GM12878 (cell line): Measurements from ENCODE around the gene ARHGAP30. TPM values are rescaled to one million over a fixed set of nuclear protein-coding genes. Genes with fewer than 3 reads are reported as not detected.

Source experiments
- ATAC-seq: fragments of 200-7000 bp; cut with Tn5 transposase; 3 replicates; pipeline ENCODE4 v1.9.1; 2020; ENCODE audit warnings: mild to moderate bottlenecking, moderate library complexity
- BruUV-seq: library from RNA; stranded (reverse); fragments of 400-500 nt; replicated peaks from 2 replicates; lab custom pipeline; 2021; lab: Mats Ljungman, UMichigan
- CTCF ChIA-PET: fragments of 300-600 bp; sonication (Branson Sonifier 250); formaldehyde crosslinking; extraction: SDS; loops from one replicate; lab custom pipeline; 2021; ENCODE audit warnings: inconsistent platforms; lab: Yijun Ruan, JAX
- POLR2A ChIA-PET: fragments of 350-600 bp; formaldehyde crosslinking; extraction: SDS; loops from one replicate; lab custom pipeline; 2021; ENCODE audit warnings: inconsistent platforms; lab: Charles Lee
- RAD21 ChIA-PET: fragments of 300-600 bp; sonication (Branson Sonifier 250); formaldehyde crosslinking; loops from one replicate; lab custom pipeline; 2023; ENCODE audit warnings: antibody characterized with exemption; ENCODE audit not compliant: unreplicated experiment; lab: Charles Lee
- SMC1A ChIA-PET: fragments of 300-600 bp; sonication (Branson Sonifier 250); formaldehyde crosslinking; loops from one replicate; lab custom pipeline; 2023; ENCODE audit not compliant: unreplicated experiment, uncharacterized antibody; lab: Charles Lee
- DNase-seq: peaks from one replicate; pipeline ENCODE4 v3.0.0-alpha.2; 2011; ENCODE audit warnings: low read depth, low spot score
- FAIRE-seq: peaks from 3 replicates; lab custom pipeline; 2011; peaks lifted over from hg19 to GRCh38; lab: Jason Lieb, UNC
- H2AFZ ChIP-seq: 2 replicates; pipeline ENCODE4 v1.6.0; 2011; ENCODE audit warnings: low read depth, low read length, control low read depth; ENCODE audit not compliant: control insufficient read depth
- H3K27ac ChIP-seq: 2 replicates; pipeline ENCODE4 v1.5.1; 2011; ENCODE audit warnings: control low read depth; ENCODE audit not compliant: control insufficient read depth, insufficient read depth
- H3K27me3 ChIP-seq, 2 experiments: replicated peaks in 1 of 2; 2 replicates each; pipeline versions ENCODE4 v1.6.0 to v1.6.1; 2011; ENCODE audit warnings: low read length in 1 of 2; ENCODE audit not compliant: control insufficient read depth in 2 of 2, insufficient read depth in 2 of 2
- H3K36me3 ChIP-seq, 2 experiments: 2 replicates each; pipeline ENCODE4 v1.5.1; 2011; ENCODE audit warnings: low read length in 1 of 2; ENCODE audit not compliant: control insufficient read depth in 2 of 2, insufficient read depth in 2 of 2
- H3K4me1 ChIP-seq: 2 replicates; pipeline ENCODE4 v1.6.1; 2011; ENCODE audit warnings: mild to moderate bottlenecking, low read length, moderate library complexity, mixed read lengths; ENCODE audit not compliant: control insufficient read depth, insufficient read depth
- H3K4me2 ChIP-seq: 2 replicates; pipeline ENCODE4 v1.6.0; 2011; ENCODE audit warnings: control low read depth; ENCODE audit not compliant: control insufficient read depth, insufficient read depth
- H3K4me3 ChIP-seq: fragments of 200-600 bp; sonication (generic); 2 replicates; pipeline ENCODE4 v1.5.1; 2016
- H3K79me2 ChIP-seq: 2 replicates; pipeline ENCODE4 v1.6.0; 2011; ENCODE audit warnings: low read length; ENCODE audit not compliant: control insufficient read depth, insufficient read depth
- H3K9ac ChIP-seq: 2 replicates; pipeline ENCODE4 v1.8.0; 2011; ENCODE audit warnings: low read length, control low read depth, mixed read lengths; ENCODE audit not compliant: control insufficient read depth, insufficient read depth
- H3K9me3 ChIP-seq: replicated peaks from 3 replicates; pipeline ENCODE4 v1.5.1; 2011; ENCODE audit warnings: mild to moderate bottlenecking, low read length; ENCODE audit not compliant: control insufficient read depth, insufficient read depth
- H4K20me1 ChIP-seq: 2 replicates; pipeline ENCODE4 v1.6.0; 2011; ENCODE audit not compliant: control insufficient read depth, insufficient read depth
- CHD2 ChIP-seq: IDR thresholded peaks from 2 replicates; pipeline ENCODE4 v1.6.1; 2011; ENCODE audit warnings: low read depth, low read length, improper control_type of control experiment, borderline replicate concordance
- HCFC1 ChIP-seq: fragments of 150-350 bp; IDR thresholded peaks from 2 replicates; pipeline ENCODE4 v1.6.1; 2014; ENCODE audit warnings: low read length
- LARP7 ChIP-seq: fragments of 450-650 bp; IDR thresholded peaks from 2 replicates; pipeline ENCODE4 v1.6.1; 2017; ENCODE audit warnings: mild to moderate bottlenecking
- RELA ChIP-seq: fragments of 450-650 bp; IDR thresholded peaks from 2 replicates; pipeline ENCODE4 v1.8.0; 2014; ENCODE audit warnings: borderline replicate concordance; ENCODE audit not compliant: partially characterized antibody
- TAF1 ChIP-seq: IDR thresholded peaks from 2 replicates; pipeline ENCODE4 v1.6.1; 2011; ENCODE audit warnings: mild to moderate bottlenecking, low read depth, low read length, borderline replicate concordance
- TBL1XR1 ChIP-seq: IDR thresholded peaks from 2 replicates; pipeline ENCODE4 v1.6.1; 2012; ENCODE audit warnings: low read depth, low read length, improper control_type of control experiment
- ZNF24 ChIP-seq: fragments of 450-650 bp; IDR thresholded peaks from 2 replicates; pipeline ENCODE4 v1.6.1; 2017; ENCODE audit warnings: antibody characterized with exemption, mild to moderate bottlenecking
- ZNF384 ChIP-seq: IDR thresholded peaks from 2 replicates; pipeline ENCODE4 v1.6.1; 2012; ENCODE audit warnings: low read depth, mild to moderate bottlenecking, low read length, improper control_type of control experiment, borderline replicate concordance
- WGBS: methylation state at CpG from one replicate; pipeline ENCODE4 v1.1.6; 2016; ENCODE audit warnings: low lambda C conversion rate; ENCODE audit not compliant: insufficient replicate concordance, insufficient coverage; ENCODE audit errors: missing lambda C conversion rate; 5-methylcytosine and 5-hydroxymethylcytosine counted together
- in situ Hi-C: fragments of 300-500 bp; cut with MboI; formaldehyde crosslinking; loops from 9 replicates; pipeline ENCODE4 v1.14.3; 2018; ENCODE audit warnings: mixed read lengths
- intact Hi-C: fragments of 100-400 bp; cut with micrococcal nuclease; formaldehyde crosslinking; loops from one replicate; pipeline ENCODE4 v1.14.2; 2022; ENCODE audit not compliant: unreplicated experiment
- polyA plus RNA-seq, 11 experiments: library from polyadenylated mRNA; depleted of rRNA in 4 of 11; unstranded in 6 of 11; stranded (reverse) in 5 of 11; fragments of >200 nt; fragmentation: Nextera tagmentation in 4 of 11; fragmentation: Illumina TruSeq in 1 of 11; extraction: Ambion mirVana in 4 of 11; extraction: Trizol in 1 of 11; gene quantifications; 1 replicate in 1 of 11; 2 replicates in 10 of 11; pipeline versions ENCODE4 v1.2.1 to v1.2.3, GENCODE V29; 2011 to 2016; ENCODE audit warnings: inconsistent platforms in 2 of 11, missing spikeins in 2 of 11, low read depth in 1 of 11
- total RNA-seq, 4 experiments: library from RNA; depleted of rRNA in 3 of 4; stranded (reverse); fragments of >200 nt in 3 of 4; fragmentation: Illumina TruSeq in 1 of 4; extraction: Trizol in 1 of 4; gene quantifications; 2 replicates each; pipeline versions ENCODE4 v1.2.1 to v1.2.3, GENCODE V29; 2013 to 2021
- TF ChIP-seq, protein P1 (sequence below): fragments of 450-650 bp; IDR thresholded peaks from 2 replicates; pipeline ENCODE4 v1.6.1; 2016; ENCODE audit warnings: mild to moderate bottlenecking, moderate library complexity, borderline replicate concordance
- TF ChIP-seq, protein P2 (sequence below): IDR thresholded peaks from 2 replicates; pipeline ENCODE4 v1.6.1; 2012; ENCODE audit warnings: mild to moderate bottlenecking, low read depth, low read length

The ARHGAP30 gene
- total and polyA plus RNA-seq, 10 of the 15 experiments (the other 5 are each of a cell fraction or from before 2014, with no cell fraction given), result 12.9 to 143 (median 76.3) TPM

DNA sequence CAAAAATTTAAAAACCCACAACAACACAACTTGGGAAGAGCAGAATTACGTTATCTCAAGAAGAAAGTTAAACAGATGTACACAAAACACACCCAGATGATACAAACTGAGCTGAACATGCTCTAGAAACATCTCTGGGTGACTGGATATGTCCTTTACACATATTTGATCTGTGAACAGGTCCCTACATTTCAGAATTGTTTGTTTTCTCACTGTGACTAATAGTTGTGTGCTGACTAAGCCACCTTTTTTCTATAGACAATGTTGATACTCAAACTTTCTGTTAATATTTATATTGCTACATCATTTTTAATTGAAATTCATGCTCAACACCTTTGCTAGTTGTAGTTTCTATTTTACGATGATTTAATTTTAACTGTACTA is 47.7 kb downstream of the ARHGAP30 start:
- ATAC-seq (no peak), DNase-seq (no peak), FAIRE-seq (no peak)
- no peak overlapping the region for H2AFZ ChIP-seq
- 50% methylated on average over 2 of the region's 2 CpGs for WGBS
- H3K9ac ChIP-seq, result no peak overlapping the region; the same call in 1 of the 2 replicates
- peak overlapping the region; percentile 75; the same call in 1 of the 2 replicates for H3K4me3 ChIP-seq
- H3K27ac ChIP-seq, result no peak overlapping the region
- RAD21 ChIA-PET, result interaction anchor here (1.1 to 4.4 kb wide), 6 partner anchors 10 to 254 kb away, joined by 3 to 40 read pairs (median 14); partner anchors contain the start of genes ARHGAP30, TSTD1 and USF1
- H3K4me2 ChIP-seq, result peak overlapping the region; percentile 88
- BruUV-seq, result no TSS peak
- in situ Hi-C loops, result no loop called here
- H3K36me3 ChIP-seq, result no peaks in the 10 kb centered on the region
- CTCF ChIA-PET, result interaction anchor here (1.3 to 3.4 kb wide), 7 partner anchors 9 to 75 kb away, joined by 3 to 18 read pairs (median 8); partner anchors contain the start of genes ARHGAP30 and TSTD1
- peaks cover 19% of the 10 kb centered on the region for H3K4me1 ChIP-seq
- no peaks in the 10 kb centered on the region for H3K27me3 ChIP-seq
- intact Hi-C loops, result no loop called here
- H4K20me1 ChIP-seq, result no peaks in the 10 kb centered on the region
- POLR2A ChIA-PET, result interaction anchor here (1.3 to 2.9 kb wide), 7 partner anchors 8 to 48 kb away, joined by 7 to 36 read pairs (median 12); partner anchors contain the start of genes ARHGAP30, TSTD1 and USF1
- TF ChIP-seq RELA, result no peak
- TF ChIP-seq, protein P1, sequence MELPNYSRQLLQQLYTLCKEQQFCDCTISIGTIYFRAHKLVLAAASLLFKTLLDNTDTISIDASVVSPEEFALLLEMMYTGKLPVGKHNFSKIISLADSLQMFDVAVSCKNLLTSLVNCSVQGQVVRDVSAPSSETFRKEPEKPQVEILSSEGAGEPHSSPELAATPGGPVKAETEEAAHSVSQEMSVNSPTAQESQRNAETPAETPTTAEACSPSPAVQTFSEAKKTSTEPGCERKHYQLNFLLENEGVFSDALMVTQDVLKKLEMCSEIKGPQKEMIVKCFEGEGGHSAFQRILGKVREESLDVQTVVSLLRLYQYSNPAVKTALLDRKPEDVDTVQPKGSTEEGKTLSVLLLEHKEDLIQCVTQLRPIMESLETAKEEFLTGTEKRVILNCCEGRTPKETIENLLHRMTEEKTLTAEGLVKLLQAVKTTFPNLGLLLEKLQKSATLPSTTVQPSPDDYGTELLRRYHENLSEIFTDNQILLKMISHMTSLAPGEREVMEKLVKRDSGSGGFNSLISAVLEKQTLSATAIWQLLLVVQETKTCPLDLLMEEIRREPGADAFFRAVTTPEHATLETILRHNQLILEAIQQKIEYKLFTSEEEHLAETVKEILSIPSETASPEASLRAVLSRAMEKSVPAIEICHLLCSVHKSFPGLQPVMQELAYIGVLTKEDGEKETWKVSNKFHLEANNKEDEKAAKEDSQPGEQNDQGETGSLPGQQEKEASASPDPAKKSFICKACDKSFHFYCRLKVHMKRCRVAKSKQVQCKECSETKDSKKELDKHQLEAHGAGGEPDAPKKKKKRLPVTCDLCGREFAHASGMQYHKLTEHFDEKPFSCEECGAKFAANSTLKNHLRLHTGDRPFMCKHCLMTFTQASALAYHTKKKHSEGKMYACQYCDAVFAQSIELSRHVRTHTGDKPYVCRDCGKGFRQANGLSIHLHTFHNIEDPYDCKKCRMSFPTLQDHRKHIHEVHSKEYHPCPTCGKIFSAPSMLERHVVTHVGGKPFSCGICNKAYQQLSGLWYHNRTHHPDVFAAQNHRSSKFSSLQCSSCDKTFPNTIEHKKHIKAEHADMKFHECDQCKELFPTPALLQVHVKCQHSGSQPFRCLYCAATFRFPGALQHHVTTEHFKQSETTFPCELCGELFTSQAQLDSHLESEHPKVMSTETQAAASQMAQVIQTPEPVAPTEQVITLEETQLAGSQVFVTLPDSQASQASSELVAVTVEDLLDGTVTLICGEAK, result no peak
- no peak for TF ChIP-seq TBL1XR1
- no peak for TF ChIP-seq ZNF384
- TF ChIP-seq, protein P2, sequence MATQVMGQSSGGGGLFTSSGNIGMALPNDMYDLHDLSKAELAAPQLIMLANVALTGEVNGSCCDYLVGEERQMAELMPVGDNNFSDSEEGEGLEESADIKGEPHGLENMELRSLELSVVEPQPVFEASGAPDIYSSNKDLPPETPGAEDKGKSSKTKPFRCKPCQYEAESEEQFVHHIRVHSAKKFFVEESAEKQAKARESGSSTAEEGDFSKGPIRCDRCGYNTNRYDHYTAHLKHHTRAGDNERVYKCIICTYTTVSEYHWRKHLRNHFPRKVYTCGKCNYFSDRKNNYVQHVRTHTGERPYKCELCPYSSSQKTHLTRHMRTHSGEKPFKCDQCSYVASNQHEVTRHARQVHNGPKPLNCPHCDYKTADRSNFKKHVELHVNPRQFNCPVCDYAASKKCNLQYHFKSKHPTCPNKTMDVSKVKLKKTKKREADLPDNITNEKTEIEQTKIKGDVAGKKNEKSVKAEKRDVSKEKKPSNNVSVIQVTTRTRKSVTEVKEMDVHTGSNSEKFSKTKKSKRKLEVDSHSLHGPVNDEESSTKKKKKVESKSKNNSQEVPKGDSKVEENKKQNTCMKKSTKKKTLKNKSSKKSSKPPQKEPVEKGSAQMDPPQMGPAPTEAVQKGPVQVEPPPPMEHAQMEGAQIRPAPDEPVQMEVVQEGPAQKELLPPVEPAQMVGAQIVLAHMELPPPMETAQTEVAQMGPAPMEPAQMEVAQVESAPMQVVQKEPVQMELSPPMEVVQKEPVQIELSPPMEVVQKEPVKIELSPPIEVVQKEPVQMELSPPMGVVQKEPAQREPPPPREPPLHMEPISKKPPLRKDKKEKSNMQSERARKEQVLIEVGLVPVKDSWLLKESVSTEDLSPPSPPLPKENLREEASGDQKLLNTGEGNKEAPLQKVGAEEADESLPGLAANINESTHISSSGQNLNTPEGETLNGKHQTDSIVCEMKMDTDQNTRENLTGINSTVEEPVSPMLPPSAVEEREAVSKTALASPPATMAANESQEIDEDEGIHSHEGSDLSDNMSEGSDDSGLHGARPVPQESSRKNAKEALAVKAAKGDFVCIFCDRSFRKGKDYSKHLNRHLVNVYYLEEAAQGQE, result no peak
- TF ChIP-seq LARP7, result no peak
- no peak for TF ChIP-seq ZNF24
- TF ChIP-seq CHD2, result no peak
- no peak for TF ChIP-seq TAF1
- no peak for TF ChIP-seq HCFC1
- peaks cover 34% of the 10 kb centered on the region for H3K79me2 ChIP-seq
- H3K9me3 ChIP-seq, result no peaks in the 10 kb centered on the region; the same call in 1 of the 3 replicates
- SMC1A ChIA-PET, result interaction anchor here (0.7 to 4.2 kb wide), 12 partner anchors 9 to 75 kb away, joined by 3 to 23 read pairs (median 7); partner anchors contain the start of genes ARHGAP30, KLHDC9, TSTD1 and USF1
